Measurements from ENCODE around the gene PAQR6. TPM values are rescaled to one million over a fixed set of nuclear protein-coding genes. Genes with fewer than 3 reads are reported as not detected.

PAQR6 gene
- total RNA-seq, 1 experiment from 2014 or later, result 0.92 TPM

DNA sequence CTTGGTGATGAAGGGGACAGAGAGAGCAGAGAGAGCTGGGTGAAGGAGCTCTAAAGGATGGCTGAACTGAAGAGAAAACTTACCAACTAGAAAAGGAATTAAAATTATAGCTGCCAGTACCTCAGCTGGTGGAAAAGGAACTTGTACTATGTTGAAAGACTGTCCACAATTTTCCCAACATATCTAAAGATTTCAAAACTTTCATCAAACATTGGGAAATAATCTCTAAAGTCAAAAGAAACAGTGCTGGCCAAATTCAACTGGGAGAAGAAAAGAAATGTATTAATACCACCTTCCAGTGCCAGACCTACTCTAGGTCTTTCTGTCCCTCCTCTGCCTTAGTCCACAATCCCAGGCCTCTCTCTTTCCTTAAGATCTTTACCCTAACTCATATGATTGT is 28.7 kb upstream of the PAQR6 start:
- in situ Hi-C loops (cut with HindIII; ENCODE audit: low pct_unique_long_range_greater_than_20kb, low sequenced_read_pairs) (no loop called here), intact Hi-C loops (cut with micrococcal nuclease; ENCODE audit: unreplicated experiment) (no loop called here)
- H3K36me3 ChIP-seq (ENCODE audit: control insufficient read depth, insufficient read depth, low read length), result peaks cover 36% of the 10 kb centered on the region
- TF ChIP-seq SIN3A (IDR thresholded peaks at IDR 0.05; ENCODE audit: borderline replicate concordance, insufficient read depth, low read depth, low read length), result no peak
- TF ChIP-seq, protein P1, sequence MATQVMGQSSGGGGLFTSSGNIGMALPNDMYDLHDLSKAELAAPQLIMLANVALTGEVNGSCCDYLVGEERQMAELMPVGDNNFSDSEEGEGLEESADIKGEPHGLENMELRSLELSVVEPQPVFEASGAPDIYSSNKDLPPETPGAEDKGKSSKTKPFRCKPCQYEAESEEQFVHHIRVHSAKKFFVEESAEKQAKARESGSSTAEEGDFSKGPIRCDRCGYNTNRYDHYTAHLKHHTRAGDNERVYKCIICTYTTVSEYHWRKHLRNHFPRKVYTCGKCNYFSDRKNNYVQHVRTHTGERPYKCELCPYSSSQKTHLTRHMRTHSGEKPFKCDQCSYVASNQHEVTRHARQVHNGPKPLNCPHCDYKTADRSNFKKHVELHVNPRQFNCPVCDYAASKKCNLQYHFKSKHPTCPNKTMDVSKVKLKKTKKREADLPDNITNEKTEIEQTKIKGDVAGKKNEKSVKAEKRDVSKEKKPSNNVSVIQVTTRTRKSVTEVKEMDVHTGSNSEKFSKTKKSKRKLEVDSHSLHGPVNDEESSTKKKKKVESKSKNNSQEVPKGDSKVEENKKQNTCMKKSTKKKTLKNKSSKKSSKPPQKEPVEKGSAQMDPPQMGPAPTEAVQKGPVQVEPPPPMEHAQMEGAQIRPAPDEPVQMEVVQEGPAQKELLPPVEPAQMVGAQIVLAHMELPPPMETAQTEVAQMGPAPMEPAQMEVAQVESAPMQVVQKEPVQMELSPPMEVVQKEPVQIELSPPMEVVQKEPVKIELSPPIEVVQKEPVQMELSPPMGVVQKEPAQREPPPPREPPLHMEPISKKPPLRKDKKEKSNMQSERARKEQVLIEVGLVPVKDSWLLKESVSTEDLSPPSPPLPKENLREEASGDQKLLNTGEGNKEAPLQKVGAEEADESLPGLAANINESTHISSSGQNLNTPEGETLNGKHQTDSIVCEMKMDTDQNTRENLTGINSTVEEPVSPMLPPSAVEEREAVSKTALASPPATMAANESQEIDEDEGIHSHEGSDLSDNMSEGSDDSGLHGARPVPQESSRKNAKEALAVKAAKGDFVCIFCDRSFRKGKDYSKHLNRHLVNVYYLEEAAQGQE (IDR thresholded peaks at IDR 0.05; ENCODE audit: insufficient read depth in 1 of 2, low read depth in 2 of 2, low read length in 1 of 2), result no peak
- no peak for TF ChIP-seq POLR2AphosphoS5 (IDR thresholded peaks at IDR 0.05; ENCODE audit: low read depth, low read length)
- TF ChIP-seq, protein P2, sequence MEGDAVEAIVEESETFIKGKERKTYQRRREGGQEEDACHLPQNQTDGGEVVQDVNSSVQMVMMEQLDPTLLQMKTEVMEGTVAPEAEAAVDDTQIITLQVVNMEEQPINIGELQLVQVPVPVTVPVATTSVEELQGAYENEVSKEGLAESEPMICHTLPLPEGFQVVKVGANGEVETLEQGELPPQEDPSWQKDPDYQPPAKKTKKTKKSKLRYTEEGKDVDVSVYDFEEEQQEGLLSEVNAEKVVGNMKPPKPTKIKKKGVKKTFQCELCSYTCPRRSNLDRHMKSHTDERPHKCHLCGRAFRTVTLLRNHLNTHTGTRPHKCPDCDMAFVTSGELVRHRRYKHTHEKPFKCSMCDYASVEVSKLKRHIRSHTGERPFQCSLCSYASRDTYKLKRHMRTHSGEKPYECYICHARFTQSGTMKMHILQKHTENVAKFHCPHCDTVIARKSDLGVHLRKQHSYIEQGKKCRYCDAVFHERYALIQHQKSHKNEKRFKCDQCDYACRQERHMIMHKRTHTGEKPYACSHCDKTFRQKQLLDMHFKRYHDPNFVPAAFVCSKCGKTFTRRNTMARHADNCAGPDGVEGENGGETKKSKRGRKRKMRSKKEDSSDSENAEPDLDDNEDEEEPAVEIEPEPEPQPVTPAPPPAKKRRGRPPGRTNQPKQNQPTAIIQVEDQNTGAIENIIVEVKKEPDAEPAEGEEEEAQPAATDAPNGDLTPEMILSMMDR (IDR thresholded peaks at IDR 0.05), result no peak
- TF ChIP-seq TCF7L2 (IDR thresholded peaks at IDR 0.05; ENCODE audit: low read depth, low read length), result no peak
- POLR2A ChIA-PET, result no interaction called here
- H3K27ac ChIP-seq (ENCODE audit: low read length), result no peak overlapping the region
- H3K4me3 ChIP-seq (ENCODE audit: low read depth in 2 of 2, low read length in 2 of 2), result no peak overlapping the region
- no peaks in the 10 kb centered on the region for H3K9me3 ChIP-seq (ENCODE audit: control insufficient read depth, insufficient read depth, low read depth, low read length)
- peaks cover 9% of the 10 kb centered on the region for H3K4me1 ChIP-seq (ENCODE audit: control insufficient read depth, insufficient read depth, low read length)
- no peaks in the 10 kb centered on the region for H3K27me3 ChIP-seq (ENCODE audit: control insufficient read depth, insufficient read depth, low read length)
- CTCF ChIA-PET, result no interaction called here
- BruUV-seq (replicated peaks), result no TSS peak
- no peak for ATAC-seq
- no peak for DNase-seq (ENCODE audit: low read depth, low spot score)

DNA sequence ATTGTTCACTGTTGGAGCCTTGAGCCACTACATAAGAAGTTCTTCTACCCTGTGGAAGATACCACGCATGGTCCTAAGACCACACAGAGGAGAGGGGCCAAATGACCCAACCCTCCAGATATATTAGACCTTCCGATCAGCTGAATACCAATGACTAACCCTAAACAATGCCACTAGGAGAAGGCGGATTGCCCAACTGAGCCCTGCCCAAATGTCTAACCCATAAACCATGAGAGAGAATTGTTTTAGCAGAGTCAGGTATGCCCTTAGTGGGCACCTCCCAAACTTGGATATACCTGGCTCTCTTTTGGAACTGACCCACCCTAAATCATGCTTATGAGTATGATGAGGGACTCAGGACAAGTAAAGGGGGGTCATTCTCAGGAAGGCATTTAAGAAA is 22.5 kb upstream of the PAQR6 start:
- no peaks in the 10 kb centered on the region for H3K4me1 ChIP-seq (ENCODE audit: control insufficient read depth, insufficient read depth, low read length)
- no peaks in the 10 kb centered on the region for H3K27me3 ChIP-seq (ENCODE audit: control insufficient read depth, insufficient read depth, low read length)
- BruUV-seq (replicated peaks), result no TSS peak
- H3K27ac ChIP-seq (ENCODE audit: low read length), result no peak overlapping the region
- TF ChIP-seq POLR2AphosphoS5 (IDR thresholded peaks at IDR 0.05; ENCODE audit: low read depth, low read length) (no peak), SIN3A (IDR thresholded peaks at IDR 0.05; ENCODE audit: borderline replicate concordance, insufficient read depth, low read depth, low read length) (no peak), TCF7L2 (IDR thresholded peaks at IDR 0.05; ENCODE audit: low read depth, low read length) (no peak)
- TF ChIP-seq, protein P2 (IDR thresholded peaks at IDR 0.05), result no peak
- TF ChIP-seq, protein P1 (IDR thresholded peaks at IDR 0.05; ENCODE audit: insufficient read depth in 1 of 2, low read depth in 2 of 2, low read length in 1 of 2), result no peak
- no peaks in the 10 kb centered on the region for H3K9me3 ChIP-seq (ENCODE audit: control insufficient read depth, insufficient read depth, low read depth, low read length)
- in situ Hi-C loops (cut with HindIII; ENCODE audit: low pct_unique_long_range_greater_than_20kb, low sequenced_read_pairs), result no loop called here
- CTCF ChIA-PET, result no interaction called here
- no peak overlapping the region for H3K4me3 ChIP-seq (ENCODE audit: low read depth in 2 of 2, low read length in 2 of 2)
- intact Hi-C loops (cut with micrococcal nuclease; ENCODE audit: unreplicated experiment), result no loop called here
- H3K36me3 ChIP-seq (ENCODE audit: control insufficient read depth, insufficient read depth, low read length), result peaks cover 42% of the 10 kb centered on the region
- DNase-seq (ENCODE audit: low read depth, low spot score) (no peak), ATAC-seq (no peak)
- POLR2A ChIA-PET, result interaction anchor here (0.7 to 1.2 kb wide), 2 partner anchors 12 to 22 kb away, joined by 6 to 12 read pairs; partner anchors contain the start of genes PAQR6 and SMG5

All from Panc1 (cell line).